HEK293 (cell line): ENCODE results near the gene DRC3.
A peak's percentile ranks its signal among the peaks of the same experiment; 100 is the strongest.

Experiments used
- CTCF ChIP-seq: fragments of 450-650 bp; formaldehyde crosslinking; IDR thresholded peaks from 2 replicates; pipeline ENCODE4 v1.5.1; 2016; ENCODE audit warnings: missing biosample characterization, missing genetic modification characterization
- EGR2 ChIP-seq: fragments of 450-650 bp; formaldehyde crosslinking; IDR thresholded peaks from 2 replicates; pipeline ENCODE4 v1.5.1; 2016; ENCODE audit warnings: low read depth, missing biosample characterization, missing genetic modification characterization
- HOXA7 ChIP-seq: sonication (generic); formaldehyde crosslinking; IDR thresholded peaks from 2 replicates; pipeline ENCODE4 v1.8.1; 2022; ENCODE audit warnings: missing genetic modification reagents, borderline replicate concordance
- KLF10 ChIP-seq: fragments of 450-650 bp; IDR thresholded peaks from 2 replicates; pipeline ENCODE4 v1.5.1; 2018; ENCODE audit warnings: missing biosample characterization, mild to moderate bottlenecking, missing genetic modification characterization
- PBX3 ChIP-seq: sonication (generic); formaldehyde crosslinking; IDR thresholded peaks from 2 replicates; pipeline ENCODE4 v1.8.1; 2022; ENCODE audit warnings: mild to moderate bottlenecking, moderate library complexity, missing genetic modification reagents
- PRDM10 ChIP-seq: fragments of 450-650 bp; formaldehyde crosslinking; IDR thresholded peaks from 2 replicates; pipeline ENCODE4 v1.5.1; 2016; ENCODE audit warnings: missing biosample characterization, missing genetic modification characterization
- PRDM4 ChIP-seq: fragments of 450-650 bp; formaldehyde crosslinking; IDR thresholded peaks from 2 replicates; pipeline ENCODE4 v1.5.1; 2017; ENCODE audit warnings: missing biosample characterization, missing genetic modification characterization
- ZBTB10 ChIP-seq: fragments of 450-650 bp; formaldehyde crosslinking; IDR thresholded peaks from 2 replicates; pipeline ENCODE4 v1.5.1; 2016; ENCODE audit warnings: missing biosample characterization, missing genetic modification characterization
- ZBTB17 ChIP-seq: fragments of 450-650 bp; formaldehyde crosslinking; IDR thresholded peaks from 2 replicates; pipeline ENCODE4 v1.5.1; 2016; ENCODE audit warnings: missing biosample characterization, missing genetic modification characterization
- ZBTB6 ChIP-seq: fragments of 450-650 bp; formaldehyde crosslinking; IDR thresholded peaks from 2 replicates; pipeline ENCODE4 v1.5.1; 2017; ENCODE audit warnings: missing biosample characterization, missing genetic modification characterization
- ZBTB7A ChIP-seq: fragments of 450-650 bp; formaldehyde crosslinking; IDR thresholded peaks from 2 replicates; pipeline ENCODE4 v1.5.1; 2016; ENCODE audit warnings: low read depth, missing biosample characterization, missing genetic modification characterization
- ZNF10 ChIP-seq: fragments of 450-650 bp; formaldehyde crosslinking; IDR thresholded peaks from 2 replicates; pipeline ENCODE4 v1.5.1; 2017; ENCODE audit warnings: missing biosample characterization, missing genetic modification characterization
- ZNF16 ChIP-seq: fragments of 450-650 bp; formaldehyde crosslinking; IDR thresholded peaks from 2 replicates; pipeline ENCODE4 v1.5.1; 2016; ENCODE audit warnings: low read depth, missing biosample characterization, missing genetic modification characterization
- ZNF266 ChIP-seq: fragments of 450-650 bp; formaldehyde crosslinking; IDR thresholded peaks from 2 replicates; pipeline ENCODE4 v1.5.1; 2016; ENCODE audit warnings: missing biosample characterization, missing genetic modification characterization, low read depth
- ZNF529 ChIP-seq: fragments of 450-650 bp; formaldehyde crosslinking; IDR thresholded peaks from 2 replicates; pipeline ENCODE4 v1.5.1; 2017; ENCODE audit warnings: missing genetic modification characterization, missing biosample characterization; ENCODE audit not compliant: insufficient replicate concordance
- ZNF610 ChIP-seq: fragments of 450-650 bp; formaldehyde crosslinking; IDR thresholded peaks from 2 replicates; pipeline ENCODE4 v1.5.1; 2016; ENCODE audit warnings: missing biosample characterization, missing genetic modification characterization, borderline replicate concordance
- ZNF639 ChIP-seq: fragments of 450-650 bp; formaldehyde crosslinking; IDR thresholded peaks from 2 replicates; pipeline ENCODE4 v1.5.1; 2016; ENCODE audit warnings: missing biosample characterization, missing genetic modification characterization
- ZSCAN30 ChIP-seq: fragments of 450-650 bp; IDR thresholded peaks from 2 replicates; pipeline ENCODE4 v1.5.1; 2018; ENCODE audit warnings: missing biosample characterization, mild to moderate bottlenecking, missing genetic modification characterization, moderate library complexity
- ZSCAN4 ChIP-seq: fragments of 450-650 bp; formaldehyde crosslinking; IDR thresholded peaks from 2 replicates; pipeline ENCODE4 v1.5.1; 2017; ENCODE audit warnings: missing biosample characterization, missing genetic modification characterization
- ZSCAN5A ChIP-seq: fragments of 450-650 bp; formaldehyde crosslinking; IDR thresholded peaks from 2 replicates; pipeline ENCODE4 v1.5.1; 2016; ENCODE audit warnings: missing biosample characterization, missing genetic modification characterization

The DRC3 gene

GRCh38 chr17:18038861-18039534 is 66.3 kb downstream of the DRC3 start, which contains the start of the genes ATPAF2 and GID4 (continued):
- TF ChIP-seq ZSCAN4 (tag by site-specific recombination) (peak; percentile 99), ZBTB7A (tag by site-specific recombination) (peak; percentile 78; the same call in 1 of the 2 replicates), ZSCAN5A (tag by site-specific recombination) (0 out of 2 replicates have a peak, but pooled peaks have one; percentile 39), ZNF529 (tag by site-specific recombination) (no peak), PRDM4 (peak; percentile 17; the same call in 1 of the 2 replicates), ZBTB6 (tag by site-specific recombination) (0 out of 2 replicates have a peak, but pooled peaks have one; percentile 26), PBX3 (peak; percentile 29; the same call in 1 of the 2 replicates), EGR2 (peak; percentile 89), ZBTB17 (tag by site-specific recombination) (peak; percentile 91), ZNF610 (tag by site-specific recombination) (no peak), HOXA7 (CRISPR knock-in tag) (no peak), ZNF266 (tag by site-specific recombination) (no peak), KLF10 (tag by site-specific recombination) (peak; percentile 99), ZNF16 (tag by site-specific recombination) (no peak), ZNF10 (tag by site-specific recombination) (0 out of 2 replicates have a peak, but pooled peaks have one; percentile 41), ZNF639 (tag by site-specific recombination) (peak; percentile 73), ZBTB10 (tag by site-specific recombination) (peak; percentile 79), PRDM10 (tag by site-specific recombination) (peak; percentile 80), ZSCAN30 (tag by site-specific recombination) (0 out of 2 replicates have a peak, but pooled peaks have one; percentile 42), CTCF (tag by site-specific recombination) (peak; percentile 60; the same call in 1 of the 2 replicates)
